H9 (cell line): ENCODE results near the gene CAGE1. TPM values are rescaled to one million over a fixed set of nuclear protein-coding genes. Genes with fewer than 3 reads are reported as not detected.

Experiments
- DNase-seq: peaks from one replicate; pipeline ENCODE4 v3.0.0-alpha.2; 2017
- H2AFZ ChIP-seq: one replicate; pipeline ENCODE4 v1.6.1; 2013; ENCODE audit warnings: mild to moderate bottlenecking, low read length, control low read depth, moderate library complexity
- H2AK5ac ChIP-seq: 2 replicates; pipeline ENCODE4 v1.6.1; 2013; ENCODE audit warnings: low read length, control low read depth, mixed read lengths; ENCODE audit not compliant: insufficient read length
- H2BK120ac ChIP-seq: one replicate; pipeline ENCODE4 v1.6.1; 2013; ENCODE audit warnings: low read depth, mild to moderate bottlenecking, low read length, control low read depth, inconsistent platforms; ENCODE audit not compliant: poor library complexity, severe bottlenecking
- H2BK12ac ChIP-seq: 2 replicates; pipeline ENCODE4 v1.6.1; 2013; ENCODE audit warnings: low read length, control low read depth, mixed read lengths, low read depth; ENCODE audit not compliant: insufficient read length
- H2BK15ac ChIP-seq: 2 replicates; pipeline ENCODE4 v1.6.1; 2013; ENCODE audit warnings: low read depth, low read length, control low read depth
- H2BK20ac ChIP-seq: one replicate; pipeline ENCODE4 v1.6.1; 2013; ENCODE audit warnings: low read depth, mild to moderate bottlenecking, low read length, control low read depth, inconsistent platforms; ENCODE audit not compliant: poor library complexity, severe bottlenecking
- H2BK5ac ChIP-seq: 2 replicates; pipeline ENCODE4 v1.6.1; 2013; ENCODE audit warnings: low read length, control low read depth, mixed read lengths; ENCODE audit not compliant: insufficient read length
- H3K14ac ChIP-seq: 2 replicates; pipeline ENCODE4 v1.6.1; 2013; ENCODE audit warnings: low read length, control low read depth; ENCODE audit not compliant: insufficient read depth
- H3K18ac ChIP-seq: 2 replicates; pipeline ENCODE4 v1.6.1; 2013; ENCODE audit warnings: low read depth, mild to moderate bottlenecking, mixed read lengths, low read length, control low read depth; ENCODE audit not compliant: insufficient read length
- H3K23ac ChIP-seq: 2 replicates; pipeline ENCODE4 v1.6.1; 2013; ENCODE audit warnings: low read length, control low read depth, mixed read lengths, low read depth; ENCODE audit not compliant: insufficient read length
- H3K23me2 ChIP-seq: 2 replicates; pipeline ENCODE4 v1.6.1; 2013; ENCODE audit warnings: low read depth, mild to moderate bottlenecking, mixed read lengths, low read length, control low read depth; ENCODE audit not compliant: insufficient read length, poor library complexity, severe bottlenecking
- H3K27ac ChIP-seq: 2 replicates; pipeline ENCODE4 v1.5.1; 2013; ENCODE audit warnings: low read length, control low read depth, mixed read lengths, low read depth; ENCODE audit not compliant: insufficient read length
- H3K27me3 ChIP-seq: 2 replicates; pipeline ENCODE4 v1.6.1; 2013; ENCODE audit warnings: low read length, control low read depth, inconsistent platforms; ENCODE audit not compliant: insufficient read depth
- H3K4ac ChIP-seq: 2 replicates; pipeline ENCODE4 v1.6.1; 2013; ENCODE audit warnings: low read depth, mild to moderate bottlenecking, control low read depth, inconsistent platforms, low read length, moderate library complexity
- H3K4me1 ChIP-seq: 2 replicates; pipeline ENCODE4 v1.6.1; 2013; ENCODE audit warnings: low read length, control low read depth, inconsistent platforms; ENCODE audit not compliant: insufficient read depth
- H3K4me2 ChIP-seq: 2 replicates; pipeline ENCODE4 v1.6.1; 2013; ENCODE audit warnings: low read length, control low read depth, mixed read lengths; ENCODE audit not compliant: insufficient read length, insufficient read depth
- H3K56ac ChIP-seq: 2 replicates; pipeline ENCODE4 v1.6.1; 2013; ENCODE audit warnings: low read depth, mild to moderate bottlenecking, mixed read lengths, low read length, control low read depth; ENCODE audit not compliant: insufficient read length
- H3K79me1 ChIP-seq: 2 replicates; pipeline ENCODE4 v1.6.1; 2013; ENCODE audit warnings: low read depth, mild to moderate bottlenecking, moderate library complexity, low read length, control low read depth, inconsistent platforms; ENCODE audit not compliant: insufficient read depth, poor library complexity, severe bottlenecking
- H3K79me2 ChIP-seq: 2 replicates; pipeline ENCODE4 v1.6.1; 2013; ENCODE audit warnings: low read length, control low read depth, inconsistent platforms; ENCODE audit not compliant: insufficient read depth
- H3K9ac ChIP-seq: 2 replicates; pipeline ENCODE4 v1.6.1; 2013; ENCODE audit warnings: low read length, control low read depth, mixed read lengths; ENCODE audit not compliant: insufficient read length; ENCODE audit errors: extremely low read depth
- H3K9me3 ChIP-seq: one replicate; pipeline ENCODE4 v1.6.1; 2013; ENCODE audit warnings: low read depth, low read length, inconsistent platforms; ENCODE audit not compliant: control insufficient read depth
- H3T11ph ChIP-seq: one replicate; pipeline ENCODE4 v1.6.1; 2013; ENCODE audit warnings: mild to moderate bottlenecking, low read length, control low read depth, inconsistent platforms
- H4K20me1 ChIP-seq: one replicate; pipeline ENCODE4 v1.6.1; 2013; ENCODE audit not compliant: control insufficient read depth, insufficient read length, insufficient read depth
- H4K5ac ChIP-seq: 2 replicates; pipeline ENCODE4 v1.6.1; 2013; ENCODE audit warnings: low read depth, mild to moderate bottlenecking, mixed read lengths, low read length, control low read depth; ENCODE audit not compliant: insufficient read length
- H4K8ac ChIP-seq: replicated peaks from 2 replicates; pipeline ENCODE4 v1.6.1; 2013; ENCODE audit warnings: low read length, control low read depth, mixed read lengths, low read depth; ENCODE audit not compliant: insufficient read length
- H4K91ac ChIP-seq: 2 replicates; pipeline ENCODE4 v1.6.1; 2013; ENCODE audit warnings: low read depth, mild to moderate bottlenecking, moderate library complexity, mixed read lengths, low read length, control low read depth; ENCODE audit not compliant: insufficient read length
- H3K27ac Mint-ChIP-seq, 3 experiments: 2 replicates in 2 of 3; 3 replicates in 1 of 3; pipeline ENCODE4 v1.8.0; 2020 to 2021; ENCODE audit warnings: mixed read lengths in 3 of 3, mild to moderate bottlenecking in 1 of 3, moderate library complexity in 1 of 3
- H3K27me3 Mint-ChIP-seq: 2 replicates; pipeline ENCODE4 v1.8.0; 2021; ENCODE audit warnings: low read depth, mild to moderate bottlenecking, moderate library complexity, mixed read lengths
- H3K36me3 Mint-ChIP-seq, 3 experiments: 2 replicates in 2 of 3; 3 replicates in 1 of 3; pipeline ENCODE4 v1.8.0; 2020 to 2021; ENCODE audit warnings: low read depth in 3 of 3, mixed read lengths in 3 of 3; ENCODE audit not compliant: insufficient read depth in 1 of 3
- H3K4me1 Mint-ChIP-seq, 2 experiments: 2 replicates each; pipeline ENCODE4 v1.8.0; 2020; ENCODE audit warnings: mixed read lengths in 2 of 2
- H3K4me3 Mint-ChIP-seq, 2 experiments: 2 replicates in 1 of 2; 3 replicates in 1 of 2; pipeline ENCODE4 v1.8.0; 2020 to 2021; ENCODE audit warnings: mild to moderate bottlenecking in 2 of 2, mixed read lengths in 2 of 2, moderate library complexity in 1 of 2
- H3K9me3 Mint-ChIP-seq, 2 experiments: 2 replicates in 1 of 2; 3 replicates in 1 of 2; pipeline ENCODE4 v1.8.0; 2020; ENCODE audit warnings: mild to moderate bottlenecking in 2 of 2, mixed read lengths in 2 of 2, moderate library complexity in 1 of 2
- CTCF ChIP-seq: fragments of 200-600 bp; sonication (generic); conservative IDR thresholded peaks from 3 replicates; pipeline ENCODE4 v1.8.0; 2021; ENCODE audit warnings: antibody characterized with exemption, mild to moderate bottlenecking
- WGBS: extraction: QIAGEN DNeasy Blood & Tissue Kit; methylation state at CpG from one replicate; pipeline ENCODE4 v1.1.7; 2013; ENCODE audit warnings: missing lambda C conversion rate, low lambda C conversion rate, mixed read lengths; ENCODE audit not compliant: insufficient read length; ENCODE audit errors: extremely low coverage; 5-methylcytosine and 5-hydroxymethylcytosine counted together
- total RNA-seq: library from RNA; stranded (reverse); gene quantifications from 2 replicates; pipeline ENCODE4 v1.2.1, GENCODE V29; 2021

Gene CAGE1
- total RNA-seq, 1 experiment from 2014 or later = 0.28 TPM

- peak overlapping the region; percentile 75 to 84 (median 77); a peak in 4 of 7 replicates for H3K27ac Mint-ChIP-seq
- H3K4me3 Mint-ChIP-seq = peak overlapping the region; percentile 93 to 95
- no peak for DNase-seq
- no peak overlapping the region for H2BK120ac ChIP-seq
- no peaks in the 10 kb centered on the region for H3K27me3 ChIP-seq
- H2BK15ac ChIP-seq = no peak overlapping the region
- no peak overlapping the region for H3K14ac ChIP-seq
- H3K79me1 ChIP-seq = peaks cover 3% of the 10 kb centered on the region
- H3K79me2 ChIP-seq = peaks cover 8% of the 10 kb centered on the region; the same call in 1 of the 2 replicates
- no peaks in the 10 kb centered on the region for H3K23me2 ChIP-seq
- H3K4me2 ChIP-seq = peak overlapping the region; percentile 53
- peaks cover 0 to 3% of the 10 kb centered on the region in 2 experiments; a peak in 2 of 5 replicates for H3K9me3 Mint-ChIP-seq
- H3K9ac ChIP-seq = peak overlapping the region; percentile 84
- peaks cover 9 to 14% of the 10 kb centered on the region in 2 experiments for H3K4me1 Mint-ChIP-seq
- H4K8ac ChIP-seq = no peak overlapping the region
- no peak overlapping the region for H3T11ph ChIP-seq
- H3K27ac ChIP-seq = no peak overlapping the region
- no peak overlapping the region for H3K56ac ChIP-seq
- H2AFZ ChIP-seq = no peak overlapping the region
- no peak overlapping the region for H2BK12ac ChIP-seq
- WGBS = no CpG with 5 or more reads among the region's 15 CpGs
- H4K5ac ChIP-seq = no peak overlapping the region
- no peak overlapping the region for H3K23ac ChIP-seq
- no peak overlapping the region for H3K18ac ChIP-seq
- H2BK5ac ChIP-seq = no peak overlapping the region
- no peak overlapping the region for H2BK20ac ChIP-seq
- no peak overlapping the region; the same call in 1 of the 2 replicates for H3K4ac ChIP-seq
- no peak overlapping the region for H2AK5ac ChIP-seq
- TF ChIP-seq CTCF = no peak
- no peaks in the 10 kb centered on the region for H3K9me3 ChIP-seq
- H3K4me1 ChIP-seq = no peaks in the 10 kb centered on the region; the same call in 1 of the 2 replicates
- H3K27me3 Mint-ChIP-seq = no peaks in the 10 kb centered on the region
- H4K91ac ChIP-seq = no peak overlapping the region
- peaks cover 4% of the 10 kb centered on the region for H4K20me1 ChIP-seq
- peaks cover 11 to 19% (median 17%) of the 10 kb centered on the region in 3 experiments for H3K36me3 Mint-ChIP-seq
Measured at GRCh38 chr6:7313505-7314165, 75.9 kb downstream of the CAGE1 start.
